ENCODE results near the gene SGSH. TPM values are rescaled to one million over a fixed set of nuclear protein-coding genes. Genes with fewer than 3 reads are reported as not detected.

SGSH gene
- 10 to 100 TPM; 37.4 to 44.7 TPM for total RNA-seq

DNA sequence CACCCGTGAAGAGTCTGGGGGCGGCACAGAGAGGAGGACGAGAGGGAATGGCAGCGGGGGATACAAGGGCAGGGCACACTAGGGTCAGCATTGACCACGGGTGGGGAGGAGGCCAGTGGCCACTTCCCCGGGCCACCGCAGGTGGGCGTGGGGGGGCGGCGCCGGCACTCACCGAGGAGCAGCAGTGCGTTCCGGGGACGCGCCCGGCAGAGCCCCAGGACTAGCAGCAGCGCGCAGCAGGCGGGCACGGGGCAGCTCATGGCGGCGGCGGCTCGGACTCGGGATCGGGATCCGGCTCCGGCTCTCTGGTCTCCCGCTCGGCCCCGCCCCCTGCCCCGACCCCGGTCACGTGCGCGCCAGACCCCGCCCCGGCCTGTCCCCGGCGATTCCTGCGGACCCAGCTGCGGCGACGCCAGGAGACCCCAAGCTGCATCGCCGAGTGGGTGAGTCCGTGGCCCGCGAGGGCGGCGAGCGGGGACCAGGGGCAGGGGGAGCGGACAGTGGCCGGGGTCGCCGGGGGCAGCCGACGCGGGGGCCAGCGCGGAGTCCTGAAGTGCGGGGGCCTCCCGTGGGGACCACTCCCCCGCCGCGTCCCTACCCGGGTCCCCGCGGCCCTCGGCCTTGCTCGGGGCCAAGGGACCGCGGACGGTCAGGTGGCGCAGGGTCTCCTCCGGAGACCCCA, at the start of gene SGSH, which contains the start of gene SLC26A11:
TSS of gene SGSH (minus strand) at position 280 of the 682 bp plus-strand sequence. CDS start at position 260, 20 bp downstream.
TSS of gene SLC26A11 (plus strand) at position 374 of the 682 bp plus-strand sequence. CDS start 1,134 bp downstream, outside the sequence.
- peak within 1 kb of the TSS; percentile 91 for H3K27ac Mint-ChIP-seq
- H3K4me1 Mint-ChIP-seq (ENCODE audit: low read depth): peaks cover 38% of the 10 kb centered on the region
- peak; percentile 81 for DNase-seq
- peaks cover 16% of the 10 kb centered on the region for H3K36me3 Mint-ChIP-seq
- POLR2A ChIA-PET: interaction anchor here (0.7 to 2.0 kb wide), 7 partner anchors 9 to 78 kb away, joined by 3 to 11 read pairs (median 3); partner anchors contain the start of gene RNF213
- CTCF ChIA-PET: interaction anchor here (1.7 kb wide), 1 partner anchor 34 kb away, joined by 4 read pairs; no protein-coding TSS in a partner anchor
- intact Hi-C loops (cut with micrococcal nuclease): no loop called here
- no peaks in the 10 kb centered on the region for H3K9me3 Mint-ChIP-seq
- H3K27me3 Mint-ChIP-seq: no peaks in the 10 kb centered on the region
- peak within 1 kb of the TSS; percentile 89 for H3K4me3 Mint-ChIP-seq

DNA sequence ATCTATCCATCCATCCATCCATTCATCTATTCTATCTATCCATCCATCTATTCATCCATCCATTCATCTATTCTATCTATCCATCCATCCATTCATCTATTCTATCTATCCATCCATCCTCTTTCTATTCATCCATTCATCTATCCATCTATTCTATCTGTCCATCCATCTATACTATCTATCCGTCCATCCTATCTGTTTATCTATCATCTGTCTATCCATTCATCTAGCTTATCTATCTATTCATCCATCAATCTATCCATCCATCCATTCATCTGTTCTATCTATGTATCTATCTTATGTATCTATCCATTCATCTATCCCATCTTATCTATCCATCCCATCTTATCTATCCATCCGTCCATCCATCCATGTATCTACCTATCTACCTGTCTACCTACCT, 49.3 kb upstream of the SGSH start:
- H3K36me3 Mint-ChIP-seq: peaks cover 47% of the 10 kb centered on the region

DNA sequence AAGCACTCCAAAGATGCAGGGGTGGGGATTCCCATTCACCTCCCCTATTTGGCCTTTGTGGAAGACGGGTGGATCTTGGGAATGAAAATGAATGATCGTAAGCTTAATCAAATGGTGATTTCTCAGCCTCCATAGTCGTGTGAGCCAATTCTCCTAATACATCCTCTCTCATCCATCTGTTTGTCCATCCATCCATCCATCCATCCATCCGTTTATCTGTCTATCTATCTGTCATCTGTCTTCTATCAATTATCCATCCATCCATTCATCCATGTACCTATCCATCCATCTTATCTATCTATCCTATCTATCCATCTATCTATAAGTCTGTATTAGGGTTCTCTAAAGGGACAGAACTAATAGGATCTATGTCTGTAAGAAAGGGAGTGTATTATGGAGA, 48.3 kb upstream of the SGSH start:
- DNase-seq: no peak
- peaks cover 49% of the 10 kb centered on the region for H3K36me3 Mint-ChIP-seq
- no peaks in the 10 kb centered on the region for H3K9me3 Mint-ChIP-seq
- ChIA-PET POLR2A (no interaction called here), CTCF (no interaction called here)
- H3K27ac Mint-ChIP-seq: no peak overlapping the region
- no peak overlapping the region for H3K4me3 Mint-ChIP-seq
- peaks cover 36% of the 10 kb centered on the region for H3K4me1 Mint-ChIP-seq (ENCODE audit: low read depth)
- intact Hi-C loops (cut with micrococcal nuclease): no loop called here
- no peaks in the 10 kb centered on the region for H3K27me3 Mint-ChIP-seq

More for the DNA sequence above, 49.3 kb upstream of the SGSH start:
- H3K27me3 Mint-ChIP-seq: no peaks in the 10 kb centered on the region
- H3K4me1 Mint-ChIP-seq (ENCODE audit: low read depth): peaks cover 44% of the 10 kb centered on the region
- H3K4me3 Mint-ChIP-seq: no peak overlapping the region
- H3K9me3 Mint-ChIP-seq: no peaks in the 10 kb centered on the region
- no peak overlapping the region for H3K27ac Mint-ChIP-seq
- intact Hi-C loops (cut with micrococcal nuclease): no loop called here
- ChIA-PET POLR2A (no interaction called here), CTCF (interaction anchor here (0.8 kb wide), 1 partner anchor 74 kb away, joined by 4 read pairs; no protein-coding TSS in a partner anchor)
- DNase-seq: no peak

DNA sequence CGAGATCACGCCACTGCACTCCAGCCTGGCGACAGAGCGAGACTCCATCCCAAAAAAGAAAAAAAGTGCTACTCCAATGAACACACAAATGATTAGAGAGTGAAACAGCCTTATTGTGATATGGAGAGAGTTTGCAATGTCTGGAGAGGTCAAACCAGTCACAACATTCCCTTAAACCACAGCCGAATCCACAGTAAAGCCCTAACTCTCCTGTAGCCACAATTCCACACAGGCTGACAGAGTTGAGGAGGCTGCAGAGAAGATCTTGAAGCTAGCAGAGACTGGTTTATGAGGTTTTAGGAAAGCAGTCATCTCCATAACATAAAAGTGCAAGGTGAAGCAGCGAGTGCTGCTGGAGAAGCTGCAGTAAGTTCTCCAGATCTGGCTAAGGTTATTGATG, 47.3 kb upstream of the SGSH start:
- CTCF ChIA-PET: no interaction called here

DNA sequence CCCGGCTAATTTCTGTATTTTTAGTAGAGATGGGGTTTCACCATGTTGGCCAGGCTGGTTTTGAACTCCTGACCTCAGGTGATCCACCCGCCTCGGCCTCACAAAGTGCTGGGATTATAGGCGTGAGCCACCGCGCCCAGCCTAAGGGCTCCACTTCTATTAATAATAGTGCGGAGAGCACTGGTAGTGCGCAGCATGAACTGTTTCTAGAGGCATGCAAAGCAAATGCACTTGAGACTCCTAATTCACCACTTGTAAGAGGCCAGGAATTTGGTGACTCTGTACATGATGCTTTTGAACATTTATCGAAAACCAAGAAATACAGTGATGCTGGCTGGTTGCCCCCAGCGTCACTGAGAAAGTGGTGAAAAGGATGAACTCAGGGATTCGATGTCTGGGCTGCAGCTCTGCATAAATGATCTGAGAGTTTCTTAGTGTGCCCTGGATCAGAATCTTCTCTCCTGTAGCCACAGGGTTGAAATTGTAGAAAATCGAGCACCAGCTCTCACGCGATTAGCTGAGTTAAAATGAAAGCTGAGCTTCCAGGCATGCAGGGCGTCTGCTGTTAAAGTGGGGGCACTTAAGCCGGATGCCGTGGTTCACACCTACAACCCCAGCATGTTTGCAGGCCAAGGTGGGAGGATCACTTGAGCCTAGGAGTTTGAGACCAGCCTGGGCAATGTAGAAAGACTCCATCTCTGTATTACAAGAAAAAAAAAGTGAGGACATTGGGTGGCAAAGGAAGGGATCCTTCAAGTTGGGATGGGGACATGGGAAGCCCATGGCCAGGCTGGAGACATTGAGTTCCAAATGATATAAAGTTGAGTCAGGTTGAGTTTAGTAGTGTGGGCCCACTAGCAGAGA, 45.3 kb upstream of the SGSH start:
- CTCF ChIA-PET: interaction anchor here (0.6 to 1.7 kb wide), 2 partner anchors 12 to 69 kb away, joined by 3 to 6 read pairs; no protein-coding TSS in a partner anchor
- Mint-ChIP-seq H3K36me3 (peaks cover 37% of the 10 kb centered on the region), H3K27me3 (no peaks in the 10 kb centered on the region), H3K27ac (peak overlapping the region; percentile 100), H3K9me3 (no peaks in the 10 kb centered on the region), H3K4me3 (peak overlapping the region; percentile 82), H3K4me1 (ENCODE audit: low read depth) (peaks cover 36% of the 10 kb centered on the region)
- intact Hi-C loops (cut with micrococcal nuclease): no loop called here
- DNase-seq: peak; percentile 89
- POLR2A ChIA-PET: interaction anchor here (0.6 to 2.8 kb wide), 7 partner anchors 9 to 830 kb away, joined by 3 to 8 read pairs (median 3); partner anchors contain the start of genes SGSH and SLC26A11

More for the DNA sequence above, 47.3 kb upstream of the SGSH start:
- H3K9me3 Mint-ChIP-seq: no peaks in the 10 kb centered on the region
- intact Hi-C loops (cut with micrococcal nuclease): no loop called here
- no peak for DNase-seq
- H3K4me3 Mint-ChIP-seq: peak overlapping the region; percentile 21
- H3K27me3 Mint-ChIP-seq: no peaks in the 10 kb centered on the region
- peak overlapping the region; percentile 67 for H3K27ac Mint-ChIP-seq
- peaks cover 35% of the 10 kb centered on the region for H3K4me1 Mint-ChIP-seq (ENCODE audit: low read depth)
- peaks cover 41% of the 10 kb centered on the region for H3K36me3 Mint-ChIP-seq
- POLR2A ChIA-PET: no interaction called here

DNA sequence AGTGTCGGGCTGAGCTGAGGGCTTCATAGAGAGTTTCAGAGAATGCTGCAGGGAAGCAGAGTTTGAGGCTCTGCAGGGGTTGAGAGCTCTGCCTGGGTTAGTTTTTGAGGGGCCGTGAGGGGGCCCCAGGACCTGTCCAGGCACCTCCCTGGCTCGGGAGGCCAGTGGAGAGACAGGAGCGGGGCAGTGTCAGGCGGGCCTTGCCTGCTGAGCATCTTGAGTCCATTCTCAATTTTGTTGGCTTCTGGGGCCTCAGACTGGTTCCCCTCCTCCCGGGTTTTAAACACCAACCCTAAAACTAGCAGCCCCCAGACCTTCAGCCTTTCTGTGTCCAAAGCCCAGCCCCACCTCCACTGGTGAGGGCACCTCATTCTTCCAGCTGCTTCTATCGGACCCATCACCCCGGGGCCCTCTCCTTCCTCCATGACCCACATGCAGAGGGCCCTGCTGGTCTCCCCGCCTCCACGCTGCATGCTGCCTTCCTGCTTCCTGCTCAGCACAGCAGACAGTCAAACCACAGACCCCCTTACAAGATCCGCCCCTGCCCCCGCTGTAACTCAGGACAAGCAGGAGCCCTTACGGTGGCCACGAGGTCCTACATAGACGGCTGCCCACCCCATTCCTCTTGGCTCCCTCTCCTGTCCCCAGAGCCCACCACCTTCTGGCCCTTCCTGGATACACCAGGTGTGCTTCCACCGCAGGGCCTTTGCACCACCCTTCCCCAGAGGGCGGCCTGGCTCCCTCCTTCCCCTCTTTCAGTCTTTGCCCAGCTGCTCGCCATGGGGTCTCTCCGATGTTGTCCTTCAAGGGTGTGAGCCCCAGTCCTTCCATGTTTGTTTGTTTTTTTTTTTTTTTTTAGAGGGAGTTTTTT, 44.3 kb upstream of the SGSH start:
- peak overlapping the region; percentile 82 for H3K4me3 Mint-ChIP-seq
- peaks cover 39% of the 10 kb centered on the region for H3K36me3 Mint-ChIP-seq
- peaks cover 40% of the 10 kb centered on the region for H3K4me1 Mint-ChIP-seq (ENCODE audit: low read depth)
- peak; percentile 71 for DNase-seq
- ChIA-PET POLR2A (interaction anchor here (0.5 to 2.8 kb wide), 6 partner anchors 10 to 1882 kb away, joined by 3 to 8 read pairs (median 4); partner anchors contain the start of genes SGSH and SLC26A11), CTCF (interaction anchor here (0.7 to 1.4 kb wide), 4 partner anchors 11 to 163 kb away, joined by 3 to 4 read pairs (median 3); partner anchors contain the start of gene GAA)
- H3K27me3 Mint-ChIP-seq: no peaks in the 10 kb centered on the region
- peak overlapping the region; percentile 100 for H3K27ac Mint-ChIP-seq
- H3K9me3 Mint-ChIP-seq: no peaks in the 10 kb centered on the region
- intact Hi-C loops (cut with micrococcal nuclease): no loop called here

DNA sequence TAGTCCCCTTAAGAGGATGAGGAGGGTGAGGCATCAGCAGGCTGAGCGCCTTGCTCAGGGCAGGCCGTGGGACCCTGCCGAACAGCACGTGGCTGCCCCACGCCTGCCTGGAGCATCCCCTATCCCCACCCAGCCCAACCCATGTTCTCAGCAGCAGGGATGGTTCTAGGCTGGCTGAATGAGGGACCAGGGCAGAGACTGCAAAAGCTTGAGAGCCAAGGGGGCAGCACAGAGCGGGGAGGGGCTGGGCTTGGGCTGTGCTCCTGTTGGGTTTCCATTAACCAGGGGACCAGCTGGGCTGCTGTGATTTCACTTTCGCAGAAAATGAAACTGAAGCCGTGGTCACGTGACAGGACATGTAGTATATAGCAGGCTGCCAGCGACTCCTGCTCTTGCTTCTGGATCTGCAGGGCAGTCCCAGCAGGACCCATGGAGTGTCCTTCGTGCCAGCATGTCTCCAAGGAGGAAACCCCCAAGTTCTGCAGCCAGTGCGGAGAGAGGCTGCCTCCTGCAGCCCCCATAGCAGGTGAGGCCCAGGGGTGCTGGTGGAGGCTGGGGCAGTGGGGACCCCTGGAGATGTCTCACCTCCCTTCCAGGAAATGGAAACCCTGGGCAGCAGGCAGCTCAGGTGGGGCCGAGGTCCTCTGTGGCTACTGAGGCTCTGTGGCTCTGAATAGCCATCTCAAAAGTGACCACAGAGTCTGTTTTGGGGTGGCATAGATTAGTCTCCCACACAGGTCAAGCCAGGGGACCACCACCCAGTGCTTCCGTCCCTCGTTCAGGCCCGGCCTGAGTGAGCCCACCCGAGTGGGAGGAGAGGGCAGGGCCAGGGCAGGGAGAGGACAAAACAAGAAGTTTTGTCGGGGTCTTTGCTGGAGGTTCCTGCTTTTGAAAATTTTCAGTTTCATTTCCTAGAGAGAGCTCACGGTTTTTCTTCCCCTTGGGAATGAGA, 43.4 kb upstream of the SGSH start:
- peak overlapping the region; percentile 82 for H3K4me3 Mint-ChIP-seq
- DNase-seq: peak; percentile 94
- H3K36me3 Mint-ChIP-seq: peaks cover 39% of the 10 kb centered on the region
- ChIA-PET POLR2A (interaction anchor here (0.6 to 2.8 kb wide), 5 partner anchors 10 to 1881 kb away, joined by 3 to 8 read pairs (median 3); partner anchors contain the start of genes SGSH and SLC26A11), CTCF (interaction anchor here (0.7 to 1.5 kb wide), 5 partner anchors 10 to 162 kb away, joined by 3 to 5 read pairs (median 3); partner anchors contain the start of gene GAA)
- H3K4me1 Mint-ChIP-seq (ENCODE audit: low read depth): peaks cover 50% of the 10 kb centered on the region
- no peaks in the 10 kb centered on the region for H3K9me3 Mint-ChIP-seq
- peak overlapping the region; percentile 100 for H3K27ac Mint-ChIP-seq
- H3K27me3 Mint-ChIP-seq: no peaks in the 10 kb centered on the region
- intact Hi-C loops (cut with micrococcal nuclease): loop anchor here (1.0 to 2.0 kb wide), 2 partner anchors 9 to 45 kb away; no protein-coding TSS in a partner anchor

DNA sequence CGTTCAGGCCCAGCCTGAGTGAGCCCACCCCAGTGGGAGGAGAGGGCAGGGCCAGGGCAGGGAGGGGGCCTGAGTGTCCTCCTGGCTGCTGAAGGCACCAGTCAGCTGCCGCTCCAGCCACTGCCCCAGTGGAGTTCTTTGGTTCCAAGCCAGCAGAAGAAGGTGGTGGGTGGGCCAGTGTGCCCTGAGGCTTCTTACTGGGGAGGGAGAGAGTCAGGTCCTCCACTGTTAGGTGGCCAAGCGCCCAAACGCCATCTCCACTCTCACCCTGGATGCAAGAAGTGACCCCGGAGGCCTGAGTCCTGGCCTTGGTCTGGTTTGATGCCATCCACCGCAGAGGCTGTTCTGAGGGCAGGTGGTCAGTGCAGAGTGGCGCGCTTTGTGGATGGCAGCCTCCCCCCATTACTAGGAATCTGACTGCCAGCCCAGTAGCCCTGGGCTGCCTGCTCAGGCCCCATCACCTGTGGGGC, 42.7 kb upstream of the SGSH start:
- no peak for DNase-seq
- POLR2A ChIA-PET: interaction anchor here (1.0 to 2.0 kb wide), 3 partner anchors 10 to 15 kb away, joined by 3 to 7 read pairs (median 3); no protein-coding TSS in a partner anchor
- Mint-ChIP-seq H3K27me3 (no peaks in the 10 kb centered on the region), H3K4me3 (peak overlapping the region; percentile 82), H3K36me3 (peaks cover 39% of the 10 kb centered on the region), H3K27ac (peak overlapping the region; percentile 100), H3K4me1 (ENCODE audit: low read depth) (peaks cover 53% of the 10 kb centered on the region), H3K9me3 (no peaks in the 10 kb centered on the region)
- intact Hi-C loops (cut with micrococcal nuclease): loop anchor here (1.0 to 2.0 kb wide), 2 partner anchors 9 to 44 kb away; no protein-coding TSS in a partner anchor
- CTCF ChIA-PET: interaction anchor here (1.5 kb wide), 1 partner anchor 11 kb away, joined by 5 read pairs; no protein-coding TSS in a partner anchor

DNA sequence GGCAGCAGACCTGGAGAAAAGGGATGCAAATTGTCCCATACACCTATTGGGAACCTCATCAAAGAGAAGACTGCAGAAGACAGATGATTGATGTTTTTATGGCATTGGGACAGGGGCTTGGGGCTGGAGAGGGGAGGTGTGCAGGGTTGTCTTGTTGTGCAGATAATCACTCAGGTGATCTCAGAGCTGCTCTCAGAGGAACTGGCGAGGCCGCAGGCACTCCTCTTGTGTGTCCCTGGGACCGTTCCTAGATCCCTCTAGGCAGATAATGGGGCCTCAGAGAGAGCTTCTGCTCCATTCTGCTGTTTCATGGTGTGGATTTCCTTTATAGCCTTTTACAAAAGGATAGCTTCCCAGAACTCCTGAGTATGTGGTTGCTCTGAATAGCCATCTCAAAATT, 42.2 kb upstream of the SGSH start:
- H3K9me3 Mint-ChIP-seq: no peaks in the 10 kb centered on the region
- DNase-seq: no peak
- H3K27ac Mint-ChIP-seq: peak overlapping the region; percentile 91
- ChIA-PET CTCF (interaction anchor here (1.5 kb wide), 1 partner anchor 10 kb away, joined by 5 read pairs; no protein-coding TSS in a partner anchor), POLR2A (no interaction called here)
- H3K27me3 Mint-ChIP-seq: no peaks in the 10 kb centered on the region
- intact Hi-C loops (cut with micrococcal nuclease): loop anchor here (2.0 kb wide), 1 partner anchor 43 kb away; no protein-coding TSS in a partner anchor
- H3K36me3 Mint-ChIP-seq: peaks cover 36% of the 10 kb centered on the region
- peaks cover 54% of the 10 kb centered on the region for H3K4me1 Mint-ChIP-seq (ENCODE audit: low read depth)
- peak overlapping the region; percentile 82 for H3K4me3 Mint-ChIP-seq

DNA sequence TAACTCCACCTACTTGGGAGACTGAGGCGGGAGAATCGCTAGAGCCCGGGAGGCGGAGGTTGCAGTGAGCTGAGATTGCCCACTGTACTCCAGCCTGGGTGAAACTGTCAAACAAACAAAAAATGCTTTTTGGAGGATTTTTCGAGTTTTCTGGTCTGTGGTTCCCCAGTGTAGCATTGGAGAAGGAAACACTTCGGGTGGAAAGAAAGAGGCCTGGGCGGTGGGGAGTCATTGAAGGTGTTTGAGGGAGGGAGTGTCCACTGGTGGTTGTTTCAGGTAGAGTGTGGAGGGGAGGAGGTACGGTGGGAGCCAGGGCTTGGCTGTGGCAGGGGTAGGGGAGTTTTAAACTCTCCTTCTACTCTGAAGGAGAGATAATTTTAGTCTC, 41.8 kb upstream of the SGSH start:
- H3K36me3 Mint-ChIP-seq: peaks cover 34% of the 10 kb centered on the region
- H3K9me3 Mint-ChIP-seq: no peaks in the 10 kb centered on the region
- ChIA-PET CTCF (no interaction called here), POLR2A (interaction anchor here (0.5 to 1.2 kb wide), 2 partner anchors 12 to 42 kb away, joined by 3 to 6 read pairs; partner anchors contain the start of genes SGSH and SLC26A11)
- intact Hi-C loops (cut with micrococcal nuclease): loop anchor here (2.0 kb wide), 1 partner anchor 43 kb away; no protein-coding TSS in a partner anchor
- H3K4me1 Mint-ChIP-seq (ENCODE audit: low read depth): peaks cover 53% of the 10 kb centered on the region
- DNase-seq: no peak
- H3K27ac Mint-ChIP-seq: peak overlapping the region; percentile 91
- peak overlapping the region; percentile 82 for H3K4me3 Mint-ChIP-seq
- H3K27me3 Mint-ChIP-seq: no peaks in the 10 kb centered on the region

All from activated CD4-positive, alpha-beta memory T cell treated with anti-CD3 and anti-CD28 coated beads for 36 hours (primary cell).